GM10266 (cell line): Measurements from ENCODE around the gene FAR2.

Source experiments
- DNase-seq: peaks from one replicate; pipeline ENCODE4 v3.0.0; 2012; ENCODE audit errors: extremely low spot score
- TF ChIP-seq, protein P1 (sequence below): IDR thresholded peaks from 2 replicates; pipeline ENCODE4 v1.5.1; 2012; ENCODE audit warnings: mild to moderate bottlenecking, low read depth; ENCODE audit not compliant: control insufficient read depth, insufficient read depth; ENCODE audit errors: missing control alignments

FAR2 gene

GRCh38 chr12:29228474-29229157, 79.5 kb downstream of the FAR2 start:
- DNase-seq: no peak
- TF ChIP-seq, protein P1, sequence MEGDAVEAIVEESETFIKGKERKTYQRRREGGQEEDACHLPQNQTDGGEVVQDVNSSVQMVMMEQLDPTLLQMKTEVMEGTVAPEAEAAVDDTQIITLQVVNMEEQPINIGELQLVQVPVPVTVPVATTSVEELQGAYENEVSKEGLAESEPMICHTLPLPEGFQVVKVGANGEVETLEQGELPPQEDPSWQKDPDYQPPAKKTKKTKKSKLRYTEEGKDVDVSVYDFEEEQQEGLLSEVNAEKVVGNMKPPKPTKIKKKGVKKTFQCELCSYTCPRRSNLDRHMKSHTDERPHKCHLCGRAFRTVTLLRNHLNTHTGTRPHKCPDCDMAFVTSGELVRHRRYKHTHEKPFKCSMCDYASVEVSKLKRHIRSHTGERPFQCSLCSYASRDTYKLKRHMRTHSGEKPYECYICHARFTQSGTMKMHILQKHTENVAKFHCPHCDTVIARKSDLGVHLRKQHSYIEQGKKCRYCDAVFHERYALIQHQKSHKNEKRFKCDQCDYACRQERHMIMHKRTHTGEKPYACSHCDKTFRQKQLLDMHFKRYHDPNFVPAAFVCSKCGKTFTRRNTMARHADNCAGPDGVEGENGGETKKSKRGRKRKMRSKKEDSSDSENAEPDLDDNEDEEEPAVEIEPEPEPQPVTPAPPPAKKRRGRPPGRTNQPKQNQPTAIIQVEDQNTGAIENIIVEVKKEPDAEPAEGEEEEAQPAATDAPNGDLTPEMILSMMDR: no peak

DNA sequence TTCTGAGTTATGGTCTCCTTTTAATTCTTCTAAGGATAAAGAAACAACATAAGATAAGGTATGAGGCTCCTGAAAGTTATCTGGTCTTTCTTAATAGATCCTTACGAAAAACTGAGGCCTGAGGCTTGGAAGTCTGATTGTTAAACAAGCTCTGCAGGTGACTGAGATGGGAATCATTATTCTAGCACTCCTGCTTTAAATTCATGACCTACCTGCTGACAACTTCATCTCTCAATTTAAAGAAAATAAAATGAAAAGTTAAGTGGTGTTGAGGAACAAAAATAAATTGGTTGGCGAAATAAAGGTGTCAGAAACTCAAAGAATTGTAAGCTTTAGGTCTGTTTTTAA, 80.1 kb downstream of the FAR2 start:
- TF ChIP-seq, protein P1: no peak
- DNase-seq: no peak

DNA sequence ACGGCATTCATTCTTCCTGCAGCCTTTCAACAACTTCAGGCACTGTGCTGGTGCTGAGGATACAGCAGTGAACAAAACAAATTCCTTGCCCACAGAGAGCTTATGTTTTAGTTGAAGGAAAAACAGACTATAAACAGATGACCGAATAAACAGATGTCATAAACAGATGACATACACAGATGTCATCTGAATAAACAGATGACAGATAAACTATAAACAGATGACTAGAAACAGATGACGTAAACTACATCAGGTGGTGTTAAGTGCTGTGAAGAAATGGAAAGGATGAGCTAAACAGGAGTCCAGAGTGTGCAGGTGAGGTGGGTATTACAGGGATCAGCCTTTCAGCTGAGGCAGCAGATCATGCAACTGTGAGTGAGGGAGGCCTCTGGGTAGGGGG, 80.9 kb downstream of the FAR2 start:
- TF ChIP-seq, protein P1: no peak

GRCh38 chr12:29230800-29231560, 81.9 kb downstream of the FAR2 start:
- no peak for DNase-seq
- TF ChIP-seq, protein P1: no peak

More for the DNA sequence above, 80.9 kb downstream of the FAR2 start:
- DNase-seq: no peak

DNA sequence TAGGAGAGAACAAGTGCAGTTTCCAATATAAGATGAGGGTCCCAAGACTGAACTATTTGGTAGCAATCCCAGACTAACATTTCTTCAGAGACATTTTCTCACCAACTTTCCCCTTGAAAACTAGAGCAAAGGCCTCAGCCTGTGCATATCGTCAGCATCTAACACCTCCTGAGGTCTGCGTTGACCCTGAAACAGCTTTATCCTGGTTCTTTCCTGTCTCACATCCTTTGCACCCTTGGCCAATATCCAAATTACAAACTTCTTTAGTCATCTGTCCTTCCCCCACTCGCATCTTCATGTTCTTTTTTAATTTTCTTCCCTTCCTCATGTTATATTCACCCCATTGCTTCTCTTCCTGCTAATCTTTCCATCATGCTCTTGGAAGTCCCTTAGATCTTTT, 83.0 kb downstream of the FAR2 start:
- TF ChIP-seq, protein P1: no peak
- DNase-seq: no peak

GRCh38 chr12:29234552-29234951, 85.5 kb downstream of the FAR2 start:
- TF ChIP-seq, protein P1: no peak
- DNase-seq: no peak
